ENCODE measurements around the gene CMSS1.

GRCh38 chr3:99927671-99928457 is 110.2 kb downstream of the CMSS1 start:
- TF ChIP-seq, protein P1, sequence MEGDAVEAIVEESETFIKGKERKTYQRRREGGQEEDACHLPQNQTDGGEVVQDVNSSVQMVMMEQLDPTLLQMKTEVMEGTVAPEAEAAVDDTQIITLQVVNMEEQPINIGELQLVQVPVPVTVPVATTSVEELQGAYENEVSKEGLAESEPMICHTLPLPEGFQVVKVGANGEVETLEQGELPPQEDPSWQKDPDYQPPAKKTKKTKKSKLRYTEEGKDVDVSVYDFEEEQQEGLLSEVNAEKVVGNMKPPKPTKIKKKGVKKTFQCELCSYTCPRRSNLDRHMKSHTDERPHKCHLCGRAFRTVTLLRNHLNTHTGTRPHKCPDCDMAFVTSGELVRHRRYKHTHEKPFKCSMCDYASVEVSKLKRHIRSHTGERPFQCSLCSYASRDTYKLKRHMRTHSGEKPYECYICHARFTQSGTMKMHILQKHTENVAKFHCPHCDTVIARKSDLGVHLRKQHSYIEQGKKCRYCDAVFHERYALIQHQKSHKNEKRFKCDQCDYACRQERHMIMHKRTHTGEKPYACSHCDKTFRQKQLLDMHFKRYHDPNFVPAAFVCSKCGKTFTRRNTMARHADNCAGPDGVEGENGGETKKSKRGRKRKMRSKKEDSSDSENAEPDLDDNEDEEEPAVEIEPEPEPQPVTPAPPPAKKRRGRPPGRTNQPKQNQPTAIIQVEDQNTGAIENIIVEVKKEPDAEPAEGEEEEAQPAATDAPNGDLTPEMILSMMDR (IDR thresholded peaks at IDR 0.05) = no peak
- TF ChIP-seq POLR2A (IDR thresholded peaks at IDR 0.05) = no peak

All from heart left ventricle (tissue), 13 donors.